Endothelial cell (in vitro differentiated cells): Measurements from ENCODE around the gene ASIC3. TPM values are rescaled to one million over a fixed set of nuclear protein-coding genes. Genes with fewer than 3 reads are reported as not detected.

Experiments
- DNase-seq: peaks from one replicate; pipeline ENCODE4 v3.0.0; 2021; ENCODE audit warnings: low spot score
- H3K27ac Mint-ChIP-seq: one replicate; pipeline ENCODE4 v1.8.0; 2021; ENCODE audit warnings: mixed read lengths, inconsistent platforms; ENCODE audit not compliant: unreplicated experiment
- H3K27me3 Mint-ChIP-seq: one replicate; pipeline ENCODE4 v1.8.0; 2021; ENCODE audit warnings: mild to moderate bottlenecking, moderate library complexity, mixed read lengths, inconsistent platforms; ENCODE audit not compliant: unreplicated experiment
- H3K36me3 Mint-ChIP-seq: one replicate; pipeline ENCODE4 v1.8.0; 2021; ENCODE audit warnings: mild to moderate bottlenecking, low read depth, mixed read lengths, inconsistent platforms; ENCODE audit not compliant: unreplicated experiment
- H3K4me1 Mint-ChIP-seq: one replicate; pipeline ENCODE4 v1.8.0; 2021; ENCODE audit warnings: mild to moderate bottlenecking, mixed read lengths, inconsistent platforms; ENCODE audit not compliant: unreplicated experiment
- H3K4me3 Mint-ChIP-seq: one replicate; pipeline ENCODE4 v1.8.0; 2021; ENCODE audit warnings: mild to moderate bottlenecking, mixed read lengths, inconsistent platforms; ENCODE audit not compliant: unreplicated experiment
- H3K9me3 Mint-ChIP-seq: one replicate; pipeline ENCODE4 v1.8.0; 2021; ENCODE audit warnings: mixed read lengths, inconsistent platforms; ENCODE audit not compliant: unreplicated experiment
- CTCF ChIP-seq: fragments of 200-600 bp; sonication (generic); IDR thresholded peaks from one replicate; pipeline ENCODE4 v1.5.0; 2021; ENCODE audit warnings: antibody characterized with exemption; ENCODE audit not compliant: unreplicated experiment
- total RNA-seq: library from RNA; stranded (reverse); fragmentation: NEBNext Ultra II Directional; extraction: Animal tissue kit (Norgen Biotek cat#: 25700); gene quantifications from one replicate; pipeline ENCODE4 v1.2.1, GENCODE V29; 2021; ENCODE audit not compliant: unreplicated experiment

The ASIC3 gene
- total RNA-seq, 1 donor from 2014 or later = 3.4 TPM

DNA sequence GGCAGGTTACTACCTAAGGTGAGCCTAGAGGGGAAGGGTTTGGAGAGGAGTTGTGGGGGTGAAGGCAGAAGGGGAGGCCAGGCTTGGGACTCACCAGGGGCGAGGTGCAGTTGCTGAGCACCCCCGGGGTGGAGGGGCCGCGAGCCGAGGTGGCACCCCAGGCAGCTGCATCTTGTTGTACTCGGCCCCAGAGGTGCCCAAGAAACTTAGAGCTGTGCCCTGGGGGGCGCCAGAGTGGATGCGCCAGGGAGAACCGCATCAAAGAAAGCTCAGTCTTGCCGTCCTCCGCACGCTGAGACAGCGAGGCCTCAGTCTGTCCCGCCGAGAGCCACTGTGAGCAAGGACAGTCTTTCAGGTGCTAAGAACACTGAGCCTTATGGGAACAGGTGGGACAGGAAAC is 31.4 kb upstream of the ASIC3 start:
- Mint-ChIP-seq H3K27ac (no peak overlapping the region), H3K9me3 (no peaks in the 10 kb centered on the region), H3K4me1 (peaks cover 46% of the 10 kb centered on the region), H3K36me3 (peaks cover 32% of the 10 kb centered on the region), H3K27me3 (peaks cover 47% of the 10 kb centered on the region), H3K4me3 (no peak overlapping the region)
- no peak for TF ChIP-seq CTCF
- no peak for DNase-seq

DNA sequence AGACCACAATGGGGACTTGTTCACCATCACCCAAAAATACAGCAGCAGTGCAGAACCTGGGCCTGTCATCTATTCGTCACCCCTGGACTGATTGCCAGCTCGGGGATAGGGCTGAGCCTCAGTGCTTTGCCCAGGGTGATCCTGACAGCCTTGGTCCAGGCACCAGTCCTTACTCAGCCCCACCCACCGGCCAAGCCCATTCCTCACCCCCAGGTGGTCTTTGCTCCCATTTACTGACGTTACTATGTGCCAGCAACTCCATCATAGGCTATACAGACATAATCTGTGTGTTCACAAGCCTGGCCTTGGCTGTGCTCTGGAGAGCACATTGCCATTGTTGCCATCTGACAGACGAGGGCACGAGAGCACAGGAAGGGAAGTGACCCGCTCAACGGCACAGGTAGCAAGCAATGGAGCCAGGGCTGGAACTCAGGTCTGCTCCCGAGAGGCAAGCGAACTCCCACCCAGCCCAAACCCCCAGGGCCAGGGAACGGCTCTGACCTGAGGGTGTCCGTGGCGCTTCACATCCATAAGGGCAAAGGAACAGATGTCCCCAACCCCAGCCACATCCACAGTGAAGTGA is 30.9 kb upstream of the ASIC3 start:
- H3K27me3 Mint-ChIP-seq = peaks cover 43% of the 10 kb centered on the region
- peak overlapping the region; percentile 77 for H3K4me3 Mint-ChIP-seq
- no peak for TF ChIP-seq CTCF

GRCh38 chr7:151017953-151018420 is 30.3 kb upstream of the ASIC3 start:
- peak; percentile 90 for TF ChIP-seq CTCF
- Mint-ChIP-seq H3K4me1 (peaks cover 36% of the 10 kb centered on the region), H3K4me3 (peak overlapping the region; percentile 77), H3K9me3 (no peaks in the 10 kb centered on the region), H3K27ac (peak overlapping the region; percentile 44), H3K36me3 (peaks cover 24% of the 10 kb centered on the region), H3K27me3 (peaks cover 40% of the 10 kb centered on the region)
- peak; percentile 93 for DNase-seq

More for the DNA sequence above, 30.9 kb upstream of the ASIC3 start:
- no peak for DNase-seq
- Mint-ChIP-seq H3K9me3 (no peaks in the 10 kb centered on the region), H3K27ac (peak overlapping the region; percentile 44), H3K4me1 (peaks cover 41% of the 10 kb centered on the region), H3K36me3 (peaks cover 27% of the 10 kb centered on the region)

GRCh38 chr7:151018421-151019129 is 29.8 kb upstream of the ASIC3 start:
- Mint-ChIP-seq H3K27ac (no peak overlapping the region), H3K9me3 (no peaks in the 10 kb centered on the region), H3K4me3 (peak overlapping the region; percentile 51), H3K4me1 (peaks cover 35% of the 10 kb centered on the region), H3K36me3 (peaks cover 24% of the 10 kb centered on the region), H3K27me3 (peaks cover 40% of the 10 kb centered on the region)
- TF ChIP-seq CTCF = peak; percentile 8
- DNase-seq = no peak

DNA sequence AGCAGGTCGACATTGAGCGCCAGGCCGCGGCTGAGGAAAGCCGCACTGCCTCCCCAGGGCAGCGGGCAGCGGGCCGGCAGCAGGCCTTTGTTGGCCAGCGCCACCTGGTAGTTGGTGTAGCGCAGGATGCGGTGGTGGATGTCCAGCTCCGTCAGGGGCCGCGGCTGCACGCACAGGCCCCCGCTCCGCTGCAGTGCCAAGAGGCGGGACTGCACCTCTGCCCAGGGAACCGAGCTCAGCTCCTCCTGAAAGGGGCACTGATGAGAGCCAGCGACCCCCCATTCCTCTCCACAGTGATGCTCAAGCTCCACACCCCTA is 29.2 kb upstream of the ASIC3 start:
- TF ChIP-seq CTCF = no peak
- Mint-ChIP-seq H3K27ac (no peak overlapping the region), H3K36me3 (peaks cover 23% of the 10 kb centered on the region), H3K4me3 (no peak overlapping the region), H3K27me3 (peaks cover 39% of the 10 kb centered on the region), H3K9me3 (no peaks in the 10 kb centered on the region), H3K4me1 (peaks cover 35% of the 10 kb centered on the region)
- no peak for DNase-seq
